Measurements from ENCODE around the gene TOR4A. TPM values are rescaled to one million over a fixed set of nuclear protein-coding genes. Genes with fewer than 3 reads are reported as not detected.
"Not testable (repeated sequence)": the region's sequence is repeated elsewhere in the genome, so short reads cannot be mapped to it uniquely, and the experiment has no call there.

TOR4A gene
- polyA plus RNA-seq, 3 donors: 2.1 to 5.8 (median 5.5) TPM

- H3K27ac ChIP-seq (ENCODE audit: low read depth, low read length): no peak overlapping the region
- WGBS, 3 donors: 85 to 89% (median 87%) methylated on average over 22 of the region's 22 CpGs
Observed at GRCh38 chr9:137319739-137320551, 42.4 kb downstream of the TOR4A start.

GRCh38 chr9:137320555-137321384, 43.2 kb downstream of the TOR4A start:
- no peak overlapping the region for H3K27ac ChIP-seq (ENCODE audit: low read depth, low read length)

GRCh38 chr9:137321726-137322361, 44.3 kb downstream of the TOR4A start:
- 89 to 93% (median 91%) methylated on average over 22 of the region's 22 CpGs for WGBS, 3 donors
- H3K27ac ChIP-seq (ENCODE audit: low read depth, low read length): no peak overlapping the region

More at GRCh38 chr9:137320555-137321384, 43.2 kb downstream of the TOR4A start:
- 34 to 68% (median 38%) methylated on average over 22 to 24 of the region's 24 CpGs for WGBS, 3 donors

DNA sequence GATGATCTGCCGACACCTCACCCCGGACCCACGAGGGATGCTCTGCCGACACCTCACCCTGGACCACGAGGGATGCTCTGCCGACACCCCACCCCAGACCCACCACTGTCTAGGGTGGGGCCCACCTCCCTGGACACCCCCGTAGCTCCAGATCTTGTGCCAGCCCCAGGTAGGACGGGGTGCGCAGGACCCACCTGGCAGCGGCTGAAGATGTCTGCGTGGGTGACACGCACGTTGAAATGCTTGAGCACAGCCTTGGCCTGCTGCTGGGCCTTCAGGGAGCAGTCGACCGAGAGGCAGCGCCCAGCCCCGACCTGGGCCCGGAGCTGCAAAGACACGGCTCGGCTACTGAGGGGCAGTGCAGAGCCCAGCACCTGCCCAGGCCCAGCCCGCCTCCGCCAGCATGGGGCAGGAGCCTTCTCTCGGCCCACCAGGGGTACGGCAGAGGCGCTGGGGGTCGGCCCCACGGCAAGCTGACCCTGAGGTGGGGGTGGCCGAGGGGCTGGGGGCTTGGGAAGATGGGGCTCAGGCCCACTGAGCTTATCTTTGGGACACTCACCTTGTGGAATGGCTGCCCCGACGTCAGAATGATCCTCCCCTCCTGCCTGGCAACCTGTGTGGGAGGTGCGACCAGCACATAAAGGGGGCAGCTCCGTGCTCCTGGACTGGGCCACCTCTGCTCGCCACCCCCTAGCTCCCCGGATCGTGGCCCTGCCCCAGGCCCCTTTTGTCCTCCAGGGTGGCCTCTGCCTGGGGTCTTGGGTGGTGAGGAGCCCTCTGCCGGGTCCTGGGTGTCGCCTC, 46.2 kb downstream of the TOR4A start:
- no peak overlapping the region for H3K27ac ChIP-seq (ENCODE audit: low read depth, low read length)
- whole genome bisulfite sequencing, 3 donors: 93 to 95% (median 95%) methylated on average over 37 of the region's 37 CpGs

- no peak overlapping the region for H3K27ac ChIP-seq (ENCODE audit: low read depth, low read length)
- 93 to 97% (median 95%) methylated on average over 10 of the region's 10 CpGs for WGBS, 3 donors
Observed at GRCh38 chr9:137325124-137325523, 47.6 kb downstream of the TOR4A start.

DNA sequence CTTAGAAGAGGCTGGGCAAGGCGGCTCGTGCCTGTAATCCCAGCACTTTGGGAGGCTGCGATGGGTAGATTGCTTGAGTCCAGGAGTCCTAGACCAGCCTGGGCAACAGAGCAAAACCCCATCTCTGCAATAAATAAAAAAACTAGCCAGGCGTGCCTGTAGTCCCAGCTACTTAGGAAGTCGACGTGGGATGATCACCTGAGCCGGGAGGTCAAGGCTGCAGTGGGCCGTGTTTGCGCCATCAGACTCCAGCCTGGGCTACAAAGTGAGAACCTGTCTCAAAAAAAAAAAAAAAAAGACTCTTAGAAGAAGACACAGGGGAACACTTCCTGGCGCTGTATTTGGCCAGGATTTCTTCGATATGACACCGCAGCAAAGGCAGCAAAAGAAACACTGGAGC, 48.3 kb downstream of the TOR4A start:
- 93 to 95% (median 95%) methylated on average over 12 of the region's 12 CpGs for WGBS, 3 donors
- H3K27ac ChIP-seq (ENCODE audit: low read depth, low read length): no peak overlapping the region

DNA sequence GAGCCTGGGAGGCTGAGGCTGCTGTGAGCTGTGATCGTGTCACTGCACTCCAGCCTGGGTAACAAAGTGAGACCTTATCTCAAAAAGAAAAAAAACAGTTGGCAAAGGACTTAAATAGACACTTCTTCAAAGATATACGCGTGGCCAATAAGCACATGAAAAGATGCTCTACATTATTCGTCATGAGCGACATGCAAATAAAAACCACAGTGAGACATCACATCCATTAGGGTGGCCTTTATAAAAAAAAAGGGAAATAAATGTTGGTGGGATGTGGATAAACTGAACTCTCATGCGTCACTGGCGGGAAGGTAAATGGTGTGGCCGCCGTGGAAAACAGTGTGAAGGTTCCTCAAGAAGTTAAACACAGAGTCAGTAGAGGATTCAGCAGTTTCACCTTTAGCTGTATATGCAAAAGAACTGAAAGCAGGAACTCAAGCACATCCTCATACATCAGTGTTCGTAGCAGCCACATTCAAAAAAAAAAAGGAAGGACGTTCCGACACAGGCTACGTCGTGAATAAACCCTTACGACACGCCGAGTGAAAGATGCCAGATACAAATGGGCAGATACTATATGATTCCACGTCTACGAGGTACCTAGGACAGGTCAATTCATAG, 49.0 kb downstream of the TOR4A start:
- H3K27ac ChIP-seq (ENCODE audit: low read depth, low read length): no peak overlapping the region
- WGBS, 3 donors: 62 to 85% (median 71%) methylated on average over 19 of the region's 19 CpGs

GRCh38 chr9:137327641-137328550, 50.4 kb downstream of the TOR4A start:
- WGBS, 3 donors: 78 to 85% (median 83%) methylated on average over 8 of the region's 8 CpGs
- H3K27ac ChIP-seq (ENCODE audit: low read depth, low read length): not testable (repeated sequence)

DNA sequence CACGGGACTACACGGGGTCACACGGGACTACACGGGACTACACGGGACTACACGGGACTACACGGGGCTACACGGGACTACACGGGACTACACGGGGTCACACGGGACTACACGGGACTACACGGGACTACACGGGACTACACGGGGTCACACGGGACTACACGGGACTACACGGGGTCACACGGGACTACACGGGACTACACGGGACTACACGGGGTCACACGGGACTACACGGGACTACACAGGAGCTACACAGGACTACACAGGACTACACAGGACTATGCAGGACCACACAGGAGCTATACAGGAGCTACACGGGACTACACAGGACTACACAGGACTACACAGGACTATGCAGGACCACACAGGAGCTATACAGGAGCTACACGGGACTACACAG, 52.1 kb downstream of the TOR4A start:
- not testable (repeated sequence) for H3K27ac ChIP-seq (ENCODE audit: low read depth, low read length)
- 59 to 67% (median 64%) methylated on average over 14 to 24 of the region's 26 CpGs for WGBS, 3 donors

DNA sequence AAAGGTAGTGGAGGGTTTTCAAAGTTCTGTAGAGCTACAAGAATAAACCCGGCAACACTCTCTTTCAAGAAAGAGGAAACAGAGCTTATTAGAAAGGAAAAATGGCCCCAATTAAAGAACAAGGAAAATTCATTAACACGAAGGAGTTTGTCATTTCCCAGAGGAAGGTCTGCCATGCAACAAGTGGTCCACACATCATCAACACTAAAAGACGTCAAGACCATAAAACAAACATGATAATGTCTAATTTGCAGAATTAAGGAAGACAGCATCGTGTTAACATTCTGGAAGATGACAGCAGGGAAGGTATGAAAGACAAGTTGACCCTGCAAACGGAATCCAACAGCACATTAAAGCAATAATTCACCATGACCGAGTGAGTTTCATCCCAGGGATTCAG, 53.2 kb downstream of the TOR4A start:
- 74 to 83% (median 77%) methylated on average over 6 of the region's 6 CpGs for WGBS, 3 donors
- no peak overlapping the region for H3K27ac ChIP-seq (ENCODE audit: low read depth, low read length)

DNA sequence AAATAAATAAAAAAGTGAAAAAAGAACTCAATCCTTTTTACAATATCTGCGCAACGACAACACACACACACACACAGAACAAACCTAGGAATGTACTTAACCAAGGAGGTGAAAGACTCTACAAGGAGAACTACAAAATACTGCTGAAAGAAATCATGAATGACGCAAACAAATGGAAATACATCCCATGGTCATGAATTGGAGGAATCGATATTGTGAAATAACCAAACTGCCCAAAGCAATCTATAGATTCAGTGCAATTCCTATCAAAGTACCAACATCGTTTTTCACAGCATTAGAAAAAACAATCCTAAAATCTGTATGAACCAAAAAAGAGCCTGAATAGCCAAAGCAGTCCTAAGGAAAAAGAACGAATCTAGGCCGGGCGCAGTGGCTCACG, 54.4 kb downstream of the TOR4A start:
- WGBS, 3 donors: 93 to 97% (median 97%) methylated on average over 9 of the region's 9 CpGs
- H3K27ac ChIP-seq (ENCODE audit: low read depth, low read length): no peak overlapping the region

Other genes starting within 250 kb of the TOR4A start
- 10 to 100 TPM; 15.8 to 42.9 (median 33.1) TPM for gene ABCA2, start 249.5 kb upstream of the TOR4A start, polyA plus RNA-seq
- 1 to 10 TPM in 2 of 3 donors, under 1 TPM in 1; 0.10 to 1.5 (median 1.1) TPM for gene FUT7, start 245.6 kb upstream of the TOR4A start, polyA plus RNA-seq
- gene NPDC1, start 231.5 kb upstream of the TOR4A start, polyA plus RNA-seq: 100 to 1,000 TPM in 2 of 3 donors, 10 to 100 TPM in 1; 45.3 to 213 (median 113) TPM
- 1 to 10 TPM in 2 of 3 donors, under 1 TPM in 1; 0.61 to 1.6 (median 1.3) TPM for gene ENTPD2, start 223.7 kb upstream of the TOR4A start, polyA plus RNA-seq
- under 1 TPM; 0.11 to 0.34 (median 0.18) TPM for gene SAPCD2, start 207.2 kb upstream of the TOR4A start, polyA plus RNA-seq
- 1 to 10 TPM; 3.8 to 9.0 (median 6.0) TPM for gene UAP1L1, start 200.2 kb upstream of the TOR4A start, polyA plus RNA-seq
- gene MAN1B1, start 190.7 kb upstream of the TOR4A start, polyA plus RNA-seq: 10 to 100 TPM; 25.8 to 41.6 (median 31.2) TPM
- 100 to 1,000 TPM; 132 to 152 (median 140) TPM for gene DPP7, start 163.0 kb upstream of the TOR4A start, polyA plus RNA-seq
- gene GRIN1, start 138.6 kb upstream of the TOR4A start, polyA plus RNA-seq: under 1 TPM in 1 of 3 donors, not detected in 2; 0.26 TPM
- gene LRRC26, start 107.7 kb upstream of the TOR4A start, polyA plus RNA-seq: under 1 TPM in 2 of 3 donors, not detected in 1; 0.40 to 0.47 TPM
- gene TMEM210, start 105.7 kb upstream of the TOR4A start, polyA plus RNA-seq: not detected
- gene ANAPC2, start 89.2 kb upstream of the TOR4A start, polyA plus RNA-seq: 10 to 100 TPM; 27.5 to 39.9 (median 38.6) TPM
- 100 to 1,000 TPM in 1 of 3 donors, 10 to 100 TPM in 2; 70.9 to 103 (median 98.2) TPM for gene SSNA1, start 89.0 kb upstream of the TOR4A start, polyA plus RNA-seq
- gene TPRN, start 77.0 kb upstream of the TOR4A start, polyA plus RNA-seq: 10 to 100 TPM in 1 of 3 donors, 1 to 10 TPM in 2; 4.3 to 67.8 (median 4.5) TPM
- 10 to 100 TPM; 16.8 to 23.5 (median 22.8) TPM for gene TMEM203, start 72.1 kb upstream of the TOR4A start, polyA plus RNA-seq
- gene NDOR1, start 72.0 kb upstream of the TOR4A start, polyA plus RNA-seq: 1 to 10 TPM; 4.9 to 8.4 (median 8.2) TPM
- 1 to 10 TPM; 2.8 to 4.0 (median 3.5) TPM for gene RNF208, start 55.5 kb upstream of the TOR4A start, polyA plus RNA-seq
- under 1 TPM in 2 of 3 donors, not detected in 1; 0.20 to 0.88 TPM for gene CYSRT1, start 52.6 kb upstream of the TOR4A start, polyA plus RNA-seq
- gene RNF224, start 50.2 kb upstream of the TOR4A start, polyA plus RNA-seq: under 1 TPM in 1 of 3 donors, not detected in 2; 0.18 TPM
- under 1 TPM in 2 of 3 donors, not detected in 1; 0.04 to 0.06 TPM for gene SLC34A3, start 46.8 kb upstream of the TOR4A start, polyA plus RNA-seq
- 100 to 1,000 TPM in 2 of 3 donors, 10 to 100 TPM in 1; 88.8 to 317 (median 145) TPM for gene TUBB4B, start 36.4 kb upstream of the TOR4A start, polyA plus RNA-seq
- gene STPG3, start 26.4 kb upstream of the TOR4A start, polyA plus RNA-seq: under 1 TPM in 1 of 3 donors, not detected in 2; 0.16 TPM
- 10 to 100 TPM; 36.1 to 38.9 (median 37.9) TPM for gene NELFB, start 22.4 kb upstream of the TOR4A start, polyA plus RNA-seq
- gene NRARP, start 24.5 kb downstream of the TOR4A start, polyA plus RNA-seq: 1 to 10 TPM; 2.3 to 5.9 (median 3.8) TPM
- 10 to 100 TPM in 2 of 3 donors, 1 to 10 TPM in 1; 7.6 to 38.5 (median 14.0) TPM for gene EXD3, start 145.4 kb downstream of the TOR4A start, polyA plus RNA-seq
- 1 to 10 TPM; 2.0 to 6.8 (median 3.1) TPM for gene NOXA1, start 145.7 kb downstream of the TOR4A start, polyA plus RNA-seq
- 1 to 10 TPM in 1 of 3 donors, under 1 TPM in 1, not detected in 1; 0.66 to 1.1 TPM for gene ENTPD8, start 163.6 kb downstream of the TOR4A start, polyA plus RNA-seq
- 10 to 100 TPM; 38.2 to 39.5 (median 39.4) TPM for gene NSMF, start 181.6 kb downstream of the TOR4A start, polyA plus RNA-seq

All from adipose tissue (tissue), 3 donors.